ENCODE measurements around the gene FRMD4B.

Gene FRMD4B

GRCh38 chr3:69378112-69378802 lies 7.6 kb downstream of the FRMD4B start:
- Histone ChIP-seq H3K27ac (ENCODE audit: low read length) (no peak overlapping the region), H3K4me3 (ENCODE audit: low read length) (no peak overlapping the region), H3K9me3 (ENCODE audit: control insufficient read depth, low read depth, low read length) (no peaks in the 10 kb centered on the region), H3K9ac (ENCODE audit: low read length) (no peak overlapping the region), H3K27me3 (ENCODE audit: control insufficient read depth, insufficient read depth, low read length) (no peaks in the 10 kb centered on the region), H3K4me1 (ENCODE audit: control insufficient read depth, low read depth, low read length) (no peaks in the 10 kb centered on the region), H3K36me3 (ENCODE audit: control insufficient read depth, low read depth, low read length) (no peaks in the 10 kb centered on the region)

- no peaks in the 10 kb centered on the region for H3K9me3 ChIP-seq (ENCODE audit: control insufficient read depth, low read depth, low read length)
- no peaks in the 10 kb centered on the region for H3K4me1 ChIP-seq (ENCODE audit: control insufficient read depth, low read depth, low read length)
- no peaks in the 10 kb centered on the region for H3K36me3 ChIP-seq (ENCODE audit: control insufficient read depth, low read depth, low read length)
- H3K4me3 ChIP-seq (ENCODE audit: low read length): no peak overlapping the region
- H3K9ac ChIP-seq (ENCODE audit: low read length): no peak overlapping the region
- no peak overlapping the region for H3K27ac ChIP-seq (ENCODE audit: low read length)
- H3K27me3 ChIP-seq (ENCODE audit: control insufficient read depth, insufficient read depth, low read length): no peaks in the 10 kb centered on the region
These were observed 8.6 kb downstream of the FRMD4B start for GRCh38 chr3:69377262-69377661.

- H3K36me3 ChIP-seq (ENCODE audit: control insufficient read depth, low read depth, low read length): no peaks in the 10 kb centered on the region
- H3K9ac ChIP-seq (ENCODE audit: low read length): no peak overlapping the region
- no peak overlapping the region for H3K27ac ChIP-seq (ENCODE audit: low read length)
- H3K4me1 ChIP-seq (ENCODE audit: control insufficient read depth, low read depth, low read length): no peaks in the 10 kb centered on the region
- no peaks in the 10 kb centered on the region for H3K27me3 ChIP-seq (ENCODE audit: control insufficient read depth, insufficient read depth, low read length)
- no peaks in the 10 kb centered on the region for H3K9me3 ChIP-seq (ENCODE audit: control insufficient read depth, low read depth, low read length)
- no peak overlapping the region for H3K4me3 ChIP-seq (ENCODE audit: low read length)
These were observed 9.2 kb downstream of the FRMD4B start for GRCh38 chr3:69376731-69377130.

GRCh38 chr3:69371816-69372215 lies 14.1 kb downstream of the FRMD4B start:
- Histone ChIP-seq H3K9me3 (ENCODE audit: control insufficient read depth, low read depth, low read length) (no peaks in the 10 kb centered on the region), H3K27ac (ENCODE audit: low read length) (no peak overlapping the region), H3K9ac (ENCODE audit: low read length) (no peak overlapping the region), H3K4me3 (ENCODE audit: low read length) (no peak overlapping the region), H3K27me3 (ENCODE audit: control insufficient read depth, insufficient read depth, low read length) (no peaks in the 10 kb centered on the region), H3K36me3 (ENCODE audit: control insufficient read depth, low read depth, low read length) (no peaks in the 10 kb centered on the region), H3K4me1 (ENCODE audit: control insufficient read depth, low read depth, low read length) (no peaks in the 10 kb centered on the region)

- Histone ChIP-seq H3K36me3 (ENCODE audit: control insufficient read depth, low read depth, low read length) (no peaks in the 10 kb centered on the region), H3K4me1 (ENCODE audit: control insufficient read depth, low read depth, low read length) (no peaks in the 10 kb centered on the region), H3K9me3 (ENCODE audit: control insufficient read depth, low read depth, low read length) (no peaks in the 10 kb centered on the region), H3K27ac (ENCODE audit: low read length) (no peak overlapping the region), H3K4me3 (ENCODE audit: low read length) (no peak overlapping the region), H3K27me3 (ENCODE audit: control insufficient read depth, insufficient read depth, low read length) (no peaks in the 10 kb centered on the region), H3K9ac (ENCODE audit: low read length) (no peak overlapping the region)
These were observed 15.0 kb downstream of the FRMD4B start for GRCh38 chr3:69370901-69371301.

GRCh38 chr3:69370156-69370883 lies 15.6 kb downstream of the FRMD4B start:
- Histone ChIP-seq H3K36me3 (ENCODE audit: control insufficient read depth, low read depth, low read length) (no peaks in the 10 kb centered on the region), H3K9me3 (ENCODE audit: control insufficient read depth, low read depth, low read length) (no peaks in the 10 kb centered on the region), H3K27me3 (ENCODE audit: control insufficient read depth, insufficient read depth, low read length) (no peaks in the 10 kb centered on the region), H3K9ac (ENCODE audit: low read length) (no peak overlapping the region), H3K4me1 (ENCODE audit: control insufficient read depth, low read depth, low read length) (no peaks in the 10 kb centered on the region), H3K4me3 (ENCODE audit: low read length) (no peak overlapping the region), H3K27ac (ENCODE audit: low read length) (no peak overlapping the region)

GRCh38 chr3:69368129-69368741 lies 17.7 kb downstream of the FRMD4B start:
- H3K27ac ChIP-seq (ENCODE audit: low read length): no peak overlapping the region
- no peaks in the 10 kb centered on the region for H3K4me1 ChIP-seq (ENCODE audit: control insufficient read depth, low read depth, low read length)
- no peaks in the 10 kb centered on the region for H3K27me3 ChIP-seq (ENCODE audit: control insufficient read depth, insufficient read depth, low read length)
- no peaks in the 10 kb centered on the region for H3K36me3 ChIP-seq (ENCODE audit: control insufficient read depth, low read depth, low read length)
- H3K9ac ChIP-seq (ENCODE audit: low read length): no peak overlapping the region
- H3K4me3 ChIP-seq (ENCODE audit: low read length): no peak overlapping the region
- H3K9me3 ChIP-seq (ENCODE audit: control insufficient read depth, low read depth, low read length): no peaks in the 10 kb centered on the region

- Histone ChIP-seq H3K27ac (ENCODE audit: low read length) (no peak overlapping the region), H3K9me3 (ENCODE audit: control insufficient read depth, low read depth, low read length) (no peaks in the 10 kb centered on the region), H3K36me3 (ENCODE audit: control insufficient read depth, low read depth, low read length) (no peaks in the 10 kb centered on the region), H3K4me1 (ENCODE audit: control insufficient read depth, low read depth, low read length) (no peaks in the 10 kb centered on the region), H3K27me3 (ENCODE audit: control insufficient read depth, insufficient read depth, low read length) (no peaks in the 10 kb centered on the region), H3K9ac (ENCODE audit: low read length) (no peak overlapping the region), H3K4me3 (ENCODE audit: low read length) (no peak overlapping the region)
These were observed 18.3 kb downstream of the FRMD4B start for GRCh38 chr3:69367586-69367985.

- H3K4me3 ChIP-seq (ENCODE audit: low read length): no peak overlapping the region
- no peak overlapping the region for H3K27ac ChIP-seq (ENCODE audit: low read length)
- no peaks in the 10 kb centered on the region for H3K36me3 ChIP-seq (ENCODE audit: control insufficient read depth, low read depth, low read length)
- no peaks in the 10 kb centered on the region for H3K27me3 ChIP-seq (ENCODE audit: control insufficient read depth, insufficient read depth, low read length)
- no peak overlapping the region for H3K9ac ChIP-seq (ENCODE audit: low read length)
- no peaks in the 10 kb centered on the region for H3K9me3 ChIP-seq (ENCODE audit: control insufficient read depth, low read depth, low read length)
- no peaks in the 10 kb centered on the region for H3K4me1 ChIP-seq (ENCODE audit: control insufficient read depth, low read depth, low read length)
These were observed 21.5 kb downstream of the FRMD4B start for GRCh38 chr3:69364354-69364753.

GRCh38 chr3:69360690-69361089 lies 25.2 kb downstream of the FRMD4B start:
- Histone ChIP-seq H3K9ac (ENCODE audit: low read length) (no peak overlapping the region), H3K4me1 (ENCODE audit: control insufficient read depth, low read depth, low read length) (no peaks in the 10 kb centered on the region), H3K9me3 (ENCODE audit: control insufficient read depth, low read depth, low read length) (no peaks in the 10 kb centered on the region), H3K4me3 (ENCODE audit: low read length) (no peak overlapping the region), H3K27ac (ENCODE audit: low read length) (no peak overlapping the region), H3K27me3 (ENCODE audit: control insufficient read depth, insufficient read depth, low read length) (no peaks in the 10 kb centered on the region), H3K36me3 (ENCODE audit: control insufficient read depth, low read depth, low read length) (no peaks in the 10 kb centered on the region)

- Histone ChIP-seq H3K36me3 (ENCODE audit: control insufficient read depth, low read depth, low read length) (no peaks in the 10 kb centered on the region), H3K4me1 (ENCODE audit: control insufficient read depth, low read depth, low read length) (no peaks in the 10 kb centered on the region), H3K4me3 (ENCODE audit: low read length) (no peak overlapping the region), H3K27me3 (ENCODE audit: control insufficient read depth, insufficient read depth, low read length) (no peaks in the 10 kb centered on the region), H3K27ac (ENCODE audit: low read length) (no peak overlapping the region), H3K9me3 (ENCODE audit: control insufficient read depth, low read depth, low read length) (no peaks in the 10 kb centered on the region), H3K9ac (ENCODE audit: low read length) (no peak overlapping the region)
These were observed 26.0 kb downstream of the FRMD4B start for GRCh38 chr3:69359916-69360315.

Measured in iPS-18a (cell line).